Left lobe of liver (tissue), 2 donors: ENCODE results near the gene ZKSCAN8. TPM values are rescaled to one million over a fixed set of nuclear protein-coding genes. Genes with fewer than 3 reads are reported as not detected.

Experiments
- ATAC-seq: fragments of 200-7000 bp; cut with Tn5 transposase; one replicate; pipeline ENCODE4 v1.9.1; 2020; ENCODE audit warnings: mild to moderate bottlenecking, moderate library complexity
- DNase-seq: peaks from one replicate; pipeline ENCODE4 v3.0.0-alpha.2; 2020; ENCODE audit warnings: low spot score
- total RNA-seq: library from RNA; stranded (reverse); gene quantifications from one replicate; pipeline ENCODE4 v1.2.1, GENCODE V29; 2021
- donor health status: DM: no; HTN: no; CAD: no; lungs with moderate emphysema.
- donor health status: DM: no; HTN: yes; CAD: no.

ZKSCAN8 gene
- total RNA-seq, 1 donor from 2014 or later = 6.3 TPM

GRCh38 chr6:28206527-28206926 is 64.8 kb downstream of the ZKSCAN8 start:
- no peak for ATAC-seq
- DNase-seq = no peak

GRCh38 chr6:28206928-28207509 is 65.3 kb downstream of the ZKSCAN8 start:
- ATAC-seq (no peak), DNase-seq (no peak)

- no peak for ATAC-seq
- DNase-seq = no peak
Observed at GRCh38 chr6:28207510-28208110, 65.9 kb downstream of the ZKSCAN8 start.

GRCh38 chr6:28208111-28208659 is 66.5 kb downstream of the ZKSCAN8 start:
- no peak for DNase-seq
- no peak for ATAC-seq

Other genes starting within 250 kb of the ZKSCAN8 start
- gene OR2B2, start 229.5 kb upstream of the ZKSCAN8 start, total RNA-seq = not detected
- not detected for gene OR2B6, start 184.6 kb upstream of the ZKSCAN8 start, total RNA-seq
- gene ZNF165, start 61.3 kb upstream of the ZKSCAN8 start, total RNA-seq = 0.53 TPM
- gene ZSCAN16, start 17.3 kb upstream of the ZKSCAN8 start, total RNA-seq = 1.7 TPM
- gene ZSCAN9, start 83.4 kb downstream of the ZKSCAN8 start, total RNA-seq = 2.2 TPM
- 2.6 TPM for gene ZKSCAN4, start 110.4 kb downstream of the ZKSCAN8 start, total RNA-seq
- 0.45 TPM for gene NKAPL, start 117.4 kb downstream of the ZKSCAN8 start, total RNA-seq
- gene ZSCAN26, start 125.3 kb downstream of the ZKSCAN8 start, total RNA-seq = 5.5 TPM
- gene PGBD1, start 139.7 kb downstream of the ZKSCAN8 start, total RNA-seq = 1.0 TPM
- gene ZSCAN31, start 194.3 kb downstream of the ZKSCAN8 start, total RNA-seq = 2.4 TPM
- 2.4 TPM for gene ZKSCAN3, start 208.1 kb downstream of the ZKSCAN8 start, total RNA-seq